AG20443 (cell line): ENCODE data around the gene FAM234A.
"Not testable (repeated sequence)": the region's sequence is repeated elsewhere in the genome, so short reads cannot be mapped to it uniquely, and the experiment has no call there.

Experiments used
- DNase-seq: peaks from one replicate; pipeline ENCODE4 v3.0.0; 2012; ENCODE audit warnings: low spot score, mixed read lengths

The FAM234A gene, protein sequence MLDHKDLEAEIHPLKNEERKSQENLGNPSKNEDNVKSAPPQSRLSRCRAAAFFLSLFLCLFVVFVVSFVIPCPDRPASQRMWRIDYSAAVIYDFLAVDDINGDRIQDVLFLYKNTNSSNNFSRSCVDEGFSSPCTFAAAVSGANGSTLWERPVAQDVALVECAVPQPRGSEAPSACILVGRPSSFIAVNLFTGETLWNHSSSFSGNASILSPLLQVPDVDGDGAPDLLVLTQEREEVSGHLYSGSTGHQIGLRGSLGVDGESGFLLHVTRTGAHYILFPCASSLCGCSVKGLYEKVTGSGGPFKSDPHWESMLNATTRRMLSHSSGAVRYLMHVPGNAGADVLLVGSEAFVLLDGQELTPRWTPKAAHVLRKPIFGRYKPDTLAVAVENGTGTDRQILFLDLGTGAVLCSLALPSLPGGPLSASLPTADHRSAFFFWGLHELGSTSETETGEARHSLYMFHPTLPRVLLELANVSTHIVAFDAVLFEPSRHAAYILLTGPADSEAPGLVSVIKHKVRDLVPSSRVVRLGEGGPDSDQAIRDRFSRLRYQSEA

GRCh38 chr16:234468-235305 is at the start of gene FAM234A:
Gene FAM234A, plus strand, starts transcription at chr16:234821. Its CDS starts 19,593 bp downstream, at chr16:254414.
- peak; percentile 99 for DNase-seq

DNA sequence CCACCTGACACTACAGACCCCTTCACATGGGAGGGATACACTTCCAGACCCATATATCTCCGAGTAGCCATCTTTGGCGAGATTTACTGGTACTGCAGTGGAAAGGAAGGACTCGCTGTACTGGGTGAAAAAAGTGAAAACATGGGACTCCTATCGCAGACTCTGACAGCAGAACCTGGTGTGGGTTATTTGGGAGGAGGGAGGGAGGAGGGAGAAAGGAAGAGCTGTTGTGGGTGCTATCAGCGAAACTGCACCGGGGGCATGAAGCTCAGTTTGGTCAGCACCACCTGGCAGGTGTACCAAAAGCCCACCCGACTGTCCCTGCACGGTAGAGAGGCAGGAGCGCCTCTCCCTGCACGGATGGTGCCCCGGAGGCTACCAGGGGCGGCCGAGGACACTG is 49.4 kb upstream of the FAM234A start:
- DNase-seq: no peak

- no peak for DNase-seq
These were observed 48.9 kb upstream of the FAM234A start for GRCh38 chr16:185691-186090.

GRCh38 chr16:187330-187729 is 47.3 kb upstream of the FAM234A start:
- DNase-seq: peak; percentile 8

DNA sequence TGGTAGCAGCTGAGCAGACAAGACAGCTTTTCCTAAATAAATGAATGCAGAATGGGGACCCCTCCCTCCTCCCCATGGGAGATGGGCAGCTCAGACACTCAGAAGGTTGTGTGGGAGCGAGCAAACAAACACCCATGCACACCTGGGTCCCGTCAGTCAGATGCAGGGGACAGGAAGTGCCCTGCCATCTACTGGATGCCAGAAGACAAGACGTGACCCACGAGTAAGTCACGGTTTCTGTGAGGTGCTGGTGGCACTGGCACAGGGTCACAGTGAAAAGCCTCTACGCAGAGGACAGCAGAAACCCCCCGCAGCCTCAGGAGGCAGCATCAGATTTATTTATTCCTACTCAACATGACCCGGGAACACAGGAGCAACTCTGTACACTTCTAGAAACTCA is 45.9 kb upstream of the FAM234A start:
- DNase-seq: no peak

DNA sequence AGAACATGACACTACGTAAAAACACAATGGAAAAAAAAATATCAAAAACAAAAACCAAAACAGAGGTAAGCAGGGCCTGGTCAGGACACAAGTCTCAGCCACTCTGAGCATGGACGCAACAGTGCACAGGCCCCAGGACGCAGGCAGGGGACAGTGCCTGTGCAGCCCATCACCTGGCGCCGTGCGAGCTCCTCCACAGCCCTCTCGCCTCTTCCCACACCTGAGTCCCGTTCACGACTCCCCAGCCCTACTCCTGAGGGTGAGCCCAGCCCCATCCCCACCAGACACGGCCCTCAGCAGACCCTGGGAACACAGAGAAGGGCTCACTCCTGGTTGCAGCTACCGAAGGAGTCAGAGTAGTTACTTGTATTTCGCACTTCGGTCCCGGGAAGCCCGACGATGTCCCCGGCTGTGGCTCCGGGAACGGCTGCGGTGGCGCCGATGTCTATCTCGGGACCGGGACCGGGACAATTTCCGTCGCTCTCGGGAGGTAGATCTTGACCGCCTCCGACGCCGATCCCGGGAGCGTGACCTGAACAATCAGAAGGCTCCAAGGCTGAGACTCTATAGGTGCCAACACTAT is 44.9 kb upstream of the FAM234A start:
- DNase-seq: no peak

DNA sequence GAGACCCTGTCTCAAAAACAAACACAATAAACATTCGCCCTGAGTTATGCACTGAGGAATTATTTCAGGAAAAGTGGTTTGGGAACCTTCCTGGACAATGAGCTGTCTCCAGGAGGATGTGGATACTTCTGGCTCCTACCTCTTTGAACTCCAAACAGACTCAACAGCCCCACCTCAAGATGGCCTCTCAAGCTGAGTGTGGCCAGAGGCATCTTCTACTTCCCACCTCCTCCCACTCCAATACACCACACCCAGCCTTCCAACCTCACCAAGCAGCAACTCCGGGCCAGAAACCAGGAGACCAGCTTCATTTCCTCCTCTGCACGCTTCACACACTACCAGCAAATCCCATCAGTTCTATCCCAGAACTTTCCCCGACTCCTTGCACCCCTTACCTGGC is 42.8 kb upstream of the FAM234A start:
- DNase-seq: no peak

DNA sequence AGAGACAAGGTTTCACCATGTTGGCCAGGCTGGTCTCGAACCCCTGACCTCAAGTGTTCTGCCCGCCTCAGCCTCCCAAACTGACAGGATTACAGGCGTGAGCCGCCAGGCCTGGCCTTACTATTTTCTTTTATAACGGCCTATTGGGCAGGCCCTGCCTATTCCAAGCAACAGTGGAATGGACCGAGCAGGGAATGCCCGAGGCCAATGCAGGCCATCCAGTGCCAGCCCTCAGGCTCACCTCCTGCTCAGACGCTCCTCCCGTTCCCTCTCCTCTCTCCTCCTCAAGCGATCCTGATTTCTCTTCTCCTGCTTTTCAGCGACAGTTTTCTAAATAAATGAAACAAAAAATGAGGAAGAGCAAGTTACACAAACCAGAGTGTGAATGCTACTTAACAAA is 41.9 kb upstream of the FAM234A start:
- DNase-seq: no peak

GRCh38 chr16:193441-193840 is 41.2 kb upstream of the FAM234A start:
- DNase-seq: no peak

- no peak for DNase-seq
These were observed 40.1 kb upstream of the FAM234A start for GRCh38 chr16:194516-194915.

DNA sequence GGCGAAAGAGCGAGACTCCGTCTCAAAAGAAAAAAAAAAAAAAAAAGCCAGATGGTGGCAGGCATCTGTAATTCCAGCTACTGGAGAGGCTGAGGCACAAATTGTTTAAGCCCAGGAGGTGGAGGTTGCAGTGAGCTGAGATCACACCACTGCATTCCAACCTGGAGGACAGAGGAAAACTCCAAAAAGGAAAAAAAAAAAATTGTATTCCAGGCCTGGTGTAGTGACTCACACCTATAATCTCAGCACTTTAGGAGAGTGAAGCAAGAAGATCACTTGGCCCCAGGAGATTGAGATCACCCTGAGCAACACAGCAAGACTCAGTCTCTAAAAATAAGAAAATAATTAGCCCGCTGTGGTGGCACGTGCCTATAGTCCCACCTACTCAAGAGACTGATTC is 34.2 kb upstream of the FAM234A start:
- DNase-seq: no peak

- DNase-seq: no peak
These were observed 31.4 kb upstream of the FAM234A start for GRCh38 chr16:203246-203645.

GRCh38 chr16:204046-204445 is 30.6 kb upstream of the FAM234A start:
- not testable (repeated sequence) for DNase-seq

DNA sequence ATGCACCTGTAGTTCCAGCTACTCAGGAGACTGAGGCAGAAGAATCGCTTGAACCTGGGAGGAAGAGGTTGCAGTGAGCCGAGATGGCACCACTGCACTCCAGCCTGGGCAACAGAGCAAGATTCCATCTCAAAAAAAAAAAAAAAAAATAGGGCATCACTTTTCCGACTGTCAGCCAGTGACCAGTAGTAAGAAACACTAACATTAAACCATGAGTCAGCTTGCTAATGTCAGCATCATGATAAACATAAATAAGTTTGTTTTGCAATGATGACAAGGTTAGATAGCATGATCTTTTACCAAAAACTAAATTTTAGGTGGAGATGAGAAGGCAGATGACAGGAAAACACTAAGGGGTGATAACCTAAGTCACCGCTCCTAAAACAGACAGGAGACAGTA is 25.3 kb upstream of the FAM234A start:
- DNase-seq: not testable (repeated sequence)

GRCh38 chr16:211631-212180 is 22.9 kb upstream of the FAM234A start:
- not testable (repeated sequence) for DNase-seq

DNA sequence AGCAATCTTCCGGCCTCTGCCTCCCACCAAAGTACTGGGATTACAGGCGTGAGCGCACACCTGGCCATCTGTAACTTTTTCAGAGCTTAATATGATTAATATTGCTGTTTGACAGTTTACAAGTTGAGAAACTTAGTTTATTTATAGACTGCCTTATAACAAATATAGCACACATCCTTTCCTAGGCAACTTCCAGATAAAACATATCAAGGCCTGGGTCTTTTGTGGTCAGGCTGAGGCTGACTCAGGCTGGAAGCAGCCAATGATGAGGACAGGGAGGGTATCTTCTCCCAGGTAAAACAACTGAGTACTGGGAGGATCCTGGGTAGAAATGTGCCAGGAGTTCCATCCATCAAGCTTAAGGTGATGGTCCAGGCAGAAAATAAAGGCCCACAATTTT is 21.6 kb upstream of the FAM234A start:
- DNase-seq: no peak

GRCh38 chr16:220021-220420 is 14.6 kb upstream of the FAM234A start:
- no peak for DNase-seq

GRCh38 chr16:228151-228851 is 6.3 kb upstream of the FAM234A start:
- DNase-seq: no peak

DNA sequence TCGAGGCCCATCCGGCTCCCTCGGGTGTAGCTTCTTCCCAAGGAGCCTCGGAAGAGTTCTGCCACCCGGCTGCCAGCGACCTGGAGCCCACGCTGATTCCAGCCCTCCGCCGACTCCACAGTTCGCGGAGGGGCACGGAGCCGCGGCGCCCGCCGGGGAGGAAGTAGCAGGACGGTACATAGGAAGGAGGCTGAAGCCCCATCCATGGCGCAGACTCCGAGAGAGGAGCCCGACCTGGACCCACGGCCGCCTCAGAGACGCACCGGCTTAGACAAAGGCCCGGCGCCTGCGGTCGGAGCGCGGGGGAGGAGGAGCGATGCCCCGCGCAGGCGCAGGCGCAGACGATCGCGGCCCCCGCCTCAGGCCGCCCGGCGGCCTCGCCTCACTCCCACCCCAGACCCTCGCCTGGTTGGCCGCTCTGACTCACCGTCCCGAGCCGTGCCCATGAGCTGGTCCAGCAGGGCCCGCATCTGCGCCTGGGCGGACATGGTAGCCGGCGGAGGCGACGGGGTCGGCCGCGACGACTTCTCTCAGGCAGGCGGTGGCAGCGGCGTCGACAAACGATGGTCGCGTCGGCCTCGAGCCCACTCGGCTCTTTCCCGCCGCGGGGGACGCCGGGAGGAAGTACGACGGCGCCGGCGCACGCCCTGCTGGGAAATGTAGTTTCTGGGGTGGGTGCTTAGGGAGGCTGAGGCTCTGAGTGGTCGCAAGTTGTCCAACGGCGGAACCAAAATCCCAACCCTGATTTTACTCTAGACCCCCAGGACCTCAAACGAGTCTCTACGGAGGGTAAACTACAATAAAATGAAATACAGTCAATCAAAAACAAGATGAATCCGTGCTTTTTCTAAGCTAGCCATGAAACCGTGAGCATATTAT is 5.5 kb upstream of the FAM234A start, which contains the start of gene LUC7L:
TSS of gene LUC7L (minus strand) at position 598 of the 879 bp plus-strand sequence. CDS start at position 488, 110 bp downstream.
- DNase-seq: peak; percentile 98

GRCh38 chr16:229731-230281 is 4.8 kb upstream of the FAM234A start:
- no peak for DNase-seq
